ENCODE data around the gene DNAH14.

- TF ChIP-seq MAX (IDR thresholded peaks at IDR 0.05) (no peak), RAD21 (IDR thresholded peaks at IDR 0.05 in 1 of 2, conservative IDR thresholded peaks at IDR 0.05 in 1 of 2; ENCODE audit: low read depth in 2 of 2, low read length in 2 of 2) (no peak), EZH2 (IDR thresholded peaks at IDR 0.05; ENCODE audit: low read depth, low read length, severe bottlenecking) (no peak), USF2 (IDR thresholded peaks at IDR 0.05; ENCODE audit: low read length) (no peak), POLR2A (IDR thresholded peaks at IDR 0.05; ENCODE audit: control extremely low read depth in 1 of 2, low read depth in 2 of 2, low read length in 2 of 2) (no peak), CTCF (IDR thresholded peaks at IDR 0.05; ENCODE audit: control extremely low read depth in 1 of 3, insufficient read depth in 1 of 3, low read depth in 1 of 3, low read length in 3 of 3) (no peak), TBP (IDR thresholded peaks at IDR 0.05; ENCODE audit: low read depth, low read length) (no peak), ATF2 (IDR thresholded peaks at IDR 0.05; ENCODE audit: low read length) (no peak), POLR2AphosphoS5 (IDR thresholded peaks at IDR 0.05; ENCODE audit: low read depth, low read length) (no peak), E2F6 (IDR thresholded peaks at IDR 0.05) (no peak), SP2 (IDR thresholded peaks at IDR 0.05; ENCODE audit: low read length) (no peak), KDM5A (IDR thresholded peaks at IDR 0.05; ENCODE audit: low read length) (no peak), NANOG (IDR thresholded peaks at IDR 0.05; ENCODE audit: insufficient read depth, low read depth, low read length, poor library complexity, severe bottlenecking) (no peak), EP300 (IDR thresholded peaks at IDR 0.05; ENCODE audit: borderline replicate concordance in 1 of 2, low read depth in 2 of 2, low read length in 2 of 2) (no peak)
Observed at GRCh38 chr1:225447650-225448089, 518.2 kb downstream of the DNAH14 start.

All from H1 (cell line).